Natural killer cell treated with Interleukin-12 subunit alpha and Interleukin-12 subunit beta and Interleukin-15 and Interleukin-18, amount 100 ng/mL, for 72 hours (primary cell): ENCODE data around the gene TRIM49D1. TPM values are rescaled to one million over a fixed set of nuclear protein-coding genes. Genes with fewer than 3 reads are reported as not detected.
"Not testable (repeated sequence)": the region's sequence is repeated elsewhere in the genome, so short reads cannot be mapped to it uniquely, and the experiment has no call there.

Experiments
- ATAC-seq, 2 donors: fragments of 150-1000 bp; cut with Tn5 transposase in 1 of 2; sonication (Bioruptor Pico), chemical (Tn5 transposase) in 1 of 2; 2 replicates each; pipeline ENCODE4 v1.10.0; 2021
- DNase-seq: peaks from one replicate; pipeline ENCODE4 v3.0.0; 2022; ENCODE audit warnings: low spot score
- H3K27ac Mint-ChIP-seq, 2 donors: 1 replicate in 1 of 2; 2 replicates in 1 of 2; pipeline ENCODE4 v1.8.0; 2022; ENCODE audit warnings: mixed read lengths in 2 of 2, mild to moderate bottlenecking in 1 of 2, moderate library complexity in 1 of 2
- H3K27me3 Mint-ChIP-seq, 2 donors: 1 replicate in 1 of 2; 2 replicates in 1 of 2; pipeline ENCODE4 v1.8.0; 2022; ENCODE audit warnings: mixed read lengths in 2 of 2
- H3K36me3 Mint-ChIP-seq: one replicate; pipeline ENCODE4 v1.8.0; 2022; ENCODE audit warnings: mixed read lengths
- H3K4me1 Mint-ChIP-seq, 2 donors: 1 replicate in 1 of 2; 2 replicates in 1 of 2; pipeline ENCODE4 v1.8.0; 2022; ENCODE audit warnings: low read depth in 2 of 2, mixed read lengths in 2 of 2, mild to moderate bottlenecking in 1 of 2
- H3K4me3 Mint-ChIP-seq: one replicate; pipeline ENCODE4 v1.8.0; 2022; ENCODE audit warnings: mixed read lengths
- H3K9me3 Mint-ChIP-seq: 2 replicates; pipeline ENCODE4 v1.8.0; 2022; ENCODE audit warnings: mixed read lengths
- total RNA-seq, 2 donors: library from RNA; stranded (reverse); gene quantifications; one replicate each; pipeline ENCODE4 v1.2.3, GENCODE V29; 2022

The TRIM49D1 gene
- total RNA-seq = not detected

- Mint-ChIP-seq H3K27ac (no peak within 1 kb of the TSS), H3K9me3 (no peaks in the 10 kb centered on the region), H3K27me3 (no peaks in the 10 kb centered on the region), H3K4me3 (no peak within 1 kb of the TSS), H3K36me3 (no peaks in the 10 kb centered on the region), H3K4me1 (no peaks in the 10 kb centered on the region)
- ATAC-seq (no peak), DNase-seq (peak; percentile 20)
Observed at GRCh38 chr11:89922195-89922660, at the start of gene TRIM49D1. TSS of gene TRIM49D1 (minus strand) at chr11:89922245. CDS start at chr11:89917710, 4,535 bp downstream.

- not testable (repeated sequence) for H3K36me3 Mint-ChIP-seq, ATAC-seq, H3K9me3 Mint-ChIP-seq, H3K27me3 Mint-ChIP-seq, H3K4me3 Mint-ChIP-seq, H3K4me1 Mint-ChIP-seq, H3K27ac Mint-ChIP-seq, DNase-seq
Observed at GRCh38 chr11:89965737-89966136, 43.7 kb upstream of the TRIM49D1 start, which contains the start of gene TRIM64. TSS of gene TRIM64 (plus strand) at chr11:89966037. CDS start at chr11:89968504, 2,467 bp downstream.

- DNase-seq = peak; percentile 56
- not testable (repeated sequence) for H3K9me3 Mint-ChIP-seq, H3K27me3 Mint-ChIP-seq, H3K27ac Mint-ChIP-seq, H3K4me1 Mint-ChIP-seq, H3K36me3 Mint-ChIP-seq, H3K4me3 Mint-ChIP-seq, ATAC-seq
Observed at GRCh38 chr11:89960833-89961232, 38.8 kb upstream of the TRIM49D1 start.

- not testable (repeated sequence) for ATAC-seq
Observed at GRCh38 chr11:89923764-89924163, 1.7 kb upstream of the TRIM49D1 start, which contains the start of gene TRIM49D2. TSS of gene TRIM49D2 (plus strand) at chr11:89924064. CDS start at chr11:89926762, 2,698 bp downstream.

GRCh38 chr11:89900809-89901208 lies 21.2 kb downstream of the TRIM49D1 start:
- ATAC-seq = peak; percentile 45
- H3K4me3 Mint-ChIP-seq, DNase-seq, H3K9me3 Mint-ChIP-seq, H3K27me3 Mint-ChIP-seq, H3K27ac Mint-ChIP-seq, H3K4me1 Mint-ChIP-seq, H3K36me3 Mint-ChIP-seq: not testable (repeated sequence)

More at GRCh38 chr11:89923764-89924163, 1.7 kb upstream of the TRIM49D1 start, which contains the start of gene TRIM49D2:
- H3K27ac Mint-ChIP-seq, H3K4me3 Mint-ChIP-seq, H3K4me1 Mint-ChIP-seq, H3K9me3 Mint-ChIP-seq, H3K27me3 Mint-ChIP-seq, DNase-seq, H3K36me3 Mint-ChIP-seq: not testable (repeated sequence)

- ATAC-seq = peak in 1 of 2 donors; percentile 71
Observed at GRCh38 chr11:89893245-89893644, 28.8 kb downstream of the TRIM49D1 start.

GRCh38 chr11:89877511-89877910 lies 44.5 kb downstream of the TRIM49D1 start:
- not testable (repeated sequence) for H3K27ac Mint-ChIP-seq, H3K4me1 Mint-ChIP-seq, H3K27me3 Mint-ChIP-seq, ATAC-seq, H3K9me3 Mint-ChIP-seq, DNase-seq, H3K36me3 Mint-ChIP-seq, H3K4me3 Mint-ChIP-seq

More at GRCh38 chr11:89893245-89893644, 28.8 kb downstream of the TRIM49D1 start:
- not testable (repeated sequence) for H3K4me3 Mint-ChIP-seq, H3K9me3 Mint-ChIP-seq, H3K27me3 Mint-ChIP-seq, H3K27ac Mint-ChIP-seq, DNase-seq, H3K4me1 Mint-ChIP-seq, H3K36me3 Mint-ChIP-seq

- ATAC-seq, H3K36me3 Mint-ChIP-seq, H3K27ac Mint-ChIP-seq, H3K4me3 Mint-ChIP-seq, H3K4me1 Mint-ChIP-seq, H3K27me3 Mint-ChIP-seq, DNase-seq, H3K9me3 Mint-ChIP-seq: not testable (repeated sequence)
Observed at GRCh38 chr11:89872588-89872987, 49.5 kb downstream of the TRIM49D1 start.

GRCh38 chr11:89865223-89865622 lies 56.8 kb downstream of the TRIM49D1 start:
- not testable (repeated sequence) for H3K9me3 Mint-ChIP-seq, DNase-seq, ATAC-seq, H3K4me1 Mint-ChIP-seq, H3K4me3 Mint-ChIP-seq, H3K36me3 Mint-ChIP-seq, H3K27ac Mint-ChIP-seq, H3K27me3 Mint-ChIP-seq

- H3K36me3 Mint-ChIP-seq, H3K27ac Mint-ChIP-seq, H3K4me3 Mint-ChIP-seq, ATAC-seq, H3K9me3 Mint-ChIP-seq, H3K4me1 Mint-ChIP-seq, DNase-seq, H3K27me3 Mint-ChIP-seq: not testable (repeated sequence)
Observed at GRCh38 chr11:89863906-89864704, 57.9 kb downstream of the TRIM49D1 start.

Other genes starting within 250 kb of the TRIM49D1 start
- gene TRIM77, start 211.9 kb downstream of the TRIM49D1 start, total RNA-seq = not detected
- not detected for gene TRIM49, start 113.7 kb downstream of the TRIM49D1 start, total RNA-seq
- gene TRIM64B, start 43.8 kb downstream of the TRIM49D1 start, total RNA-seq = not detected
- gene TRIM49D2, start 1.8 kb upstream of the TRIM49D1 start, total RNA-seq = not detected
- gene TRIM64, start 43.8 kb upstream of the TRIM49D1 start, total RNA-seq = not detected
- gene TRIM49C, start 108.9 kb upstream of the TRIM49D1 start, total RNA-seq = not detected
- not detected for gene UBTFL1, start 163.7 kb upstream of the TRIM49D1 start, total RNA-seq
- not detected for gene NAALAD2, start 212.4 kb upstream of the TRIM49D1 start, total RNA-seq